Lower lobe of right lung (tissue), 2 donors: Measurements from ENCODE around the gene CYP2R1. TPM values are rescaled to one million over a fixed set of nuclear protein-coding genes. Genes with fewer than 3 reads are reported as not detected.

ENCODE experiments used
- ATAC-seq, 2 donors: fragments of 200-7000 bp; cut with Tn5 transposase; one replicate each; pipeline ENCODE4 v1.9.1; 2020 to 2022; ENCODE audit warnings: mild to moderate bottlenecking in 2 of 2, moderate library complexity in 2 of 2
- DNase-seq: peaks from one replicate; pipeline ENCODE4 v3.0.0-alpha.2; 2020
- H3K27ac ChIP-seq: fragments of 200-600 bp; one replicate; pipeline ENCODE4 v1.8.0; 2022
- H3K27me3 ChIP-seq: fragments of 200-600 bp; one replicate; pipeline ENCODE4 v1.8.0; 2022; ENCODE audit warnings: low read depth
- H3K36me3 ChIP-seq: fragments of 200-600 bp; one replicate; pipeline ENCODE4 v1.8.0; 2022; ENCODE audit warnings: mild to moderate bottlenecking
- H3K4me1 ChIP-seq: fragments of 200-600 bp; one replicate; pipeline ENCODE4 v1.8.0; 2022
- H3K4me3 ChIP-seq: fragments of 200-600 bp; one replicate; pipeline ENCODE4 v1.8.0; 2022; ENCODE audit warnings: mild to moderate bottlenecking
- H3K9me3 ChIP-seq: fragments of 200-600 bp; one replicate; pipeline ENCODE4 v1.8.0; 2022
- intact Hi-C: fragments of 100-400 bp; cut with DNase I; formaldehyde crosslinking; loops from one replicate; pipeline ENCODE4 v1.11.0; 2022
- total RNA-seq: library from RNA; stranded (reverse); fragmentation: NEBNext Ultra II Directional; extraction: Animal tissue kit (Norgen Biotek cat#: 25700); gene quantifications from one replicate; pipeline ENCODE4 v1.2.1, GENCODE V29; 2021
- TF ChIP-seq, protein P1 (sequence below): fragments of 200-600 bp; IDR thresholded peaks from one replicate; pipeline ENCODE4 v1.8.0; 2022; ENCODE audit warnings: antibody characterized with exemption, mild to moderate bottlenecking
- donor health status: DM: no; HTN: yes; CAD: no; lungs with severe emphysema.

The CYP2R1 gene
- total RNA-seq, 1 donor from 2014 or later: 12.3 TPM

DNA sequence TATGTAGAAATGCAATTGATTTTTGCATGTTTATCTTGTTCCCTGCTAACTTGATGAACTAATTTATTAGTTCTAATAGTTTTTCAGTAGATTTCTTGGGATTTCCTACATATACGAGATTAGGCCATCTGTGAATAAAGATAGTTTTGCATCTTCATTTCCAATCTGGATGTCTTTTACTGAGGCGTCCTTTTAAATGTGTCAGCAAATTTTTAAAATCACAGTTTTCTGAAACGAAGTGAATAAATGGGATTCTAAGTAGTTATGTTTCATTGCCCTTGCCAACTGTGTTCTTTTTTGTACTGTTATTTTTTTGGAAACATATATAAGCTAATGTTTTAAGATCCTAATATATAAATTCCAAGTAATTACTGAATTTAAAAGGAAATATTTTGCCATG is 50.0 kb downstream of the CYP2R1 start:
- no peaks in the 10 kb centered on the region for H3K9me3 ChIP-seq
- ATAC-seq: no peak
- H3K27ac ChIP-seq: no peak overlapping the region
- H3K4me3 ChIP-seq: no peak overlapping the region
- TF ChIP-seq, protein P1, sequence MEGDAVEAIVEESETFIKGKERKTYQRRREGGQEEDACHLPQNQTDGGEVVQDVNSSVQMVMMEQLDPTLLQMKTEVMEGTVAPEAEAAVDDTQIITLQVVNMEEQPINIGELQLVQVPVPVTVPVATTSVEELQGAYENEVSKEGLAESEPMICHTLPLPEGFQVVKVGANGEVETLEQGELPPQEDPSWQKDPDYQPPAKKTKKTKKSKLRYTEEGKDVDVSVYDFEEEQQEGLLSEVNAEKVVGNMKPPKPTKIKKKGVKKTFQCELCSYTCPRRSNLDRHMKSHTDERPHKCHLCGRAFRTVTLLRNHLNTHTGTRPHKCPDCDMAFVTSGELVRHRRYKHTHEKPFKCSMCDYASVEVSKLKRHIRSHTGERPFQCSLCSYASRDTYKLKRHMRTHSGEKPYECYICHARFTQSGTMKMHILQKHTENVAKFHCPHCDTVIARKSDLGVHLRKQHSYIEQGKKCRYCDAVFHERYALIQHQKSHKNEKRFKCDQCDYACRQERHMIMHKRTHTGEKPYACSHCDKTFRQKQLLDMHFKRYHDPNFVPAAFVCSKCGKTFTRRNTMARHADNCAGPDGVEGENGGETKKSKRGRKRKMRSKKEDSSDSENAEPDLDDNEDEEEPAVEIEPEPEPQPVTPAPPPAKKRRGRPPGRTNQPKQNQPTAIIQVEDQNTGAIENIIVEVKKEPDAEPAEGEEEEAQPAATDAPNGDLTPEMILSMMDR: no peak
- H3K27me3 ChIP-seq: no peaks in the 10 kb centered on the region
- H3K36me3 ChIP-seq: peaks cover 12% of the 10 kb centered on the region
- intact Hi-C loops: no loop called here
- no peak for DNase-seq
- H3K4me1 ChIP-seq: no peaks in the 10 kb centered on the region

DNA sequence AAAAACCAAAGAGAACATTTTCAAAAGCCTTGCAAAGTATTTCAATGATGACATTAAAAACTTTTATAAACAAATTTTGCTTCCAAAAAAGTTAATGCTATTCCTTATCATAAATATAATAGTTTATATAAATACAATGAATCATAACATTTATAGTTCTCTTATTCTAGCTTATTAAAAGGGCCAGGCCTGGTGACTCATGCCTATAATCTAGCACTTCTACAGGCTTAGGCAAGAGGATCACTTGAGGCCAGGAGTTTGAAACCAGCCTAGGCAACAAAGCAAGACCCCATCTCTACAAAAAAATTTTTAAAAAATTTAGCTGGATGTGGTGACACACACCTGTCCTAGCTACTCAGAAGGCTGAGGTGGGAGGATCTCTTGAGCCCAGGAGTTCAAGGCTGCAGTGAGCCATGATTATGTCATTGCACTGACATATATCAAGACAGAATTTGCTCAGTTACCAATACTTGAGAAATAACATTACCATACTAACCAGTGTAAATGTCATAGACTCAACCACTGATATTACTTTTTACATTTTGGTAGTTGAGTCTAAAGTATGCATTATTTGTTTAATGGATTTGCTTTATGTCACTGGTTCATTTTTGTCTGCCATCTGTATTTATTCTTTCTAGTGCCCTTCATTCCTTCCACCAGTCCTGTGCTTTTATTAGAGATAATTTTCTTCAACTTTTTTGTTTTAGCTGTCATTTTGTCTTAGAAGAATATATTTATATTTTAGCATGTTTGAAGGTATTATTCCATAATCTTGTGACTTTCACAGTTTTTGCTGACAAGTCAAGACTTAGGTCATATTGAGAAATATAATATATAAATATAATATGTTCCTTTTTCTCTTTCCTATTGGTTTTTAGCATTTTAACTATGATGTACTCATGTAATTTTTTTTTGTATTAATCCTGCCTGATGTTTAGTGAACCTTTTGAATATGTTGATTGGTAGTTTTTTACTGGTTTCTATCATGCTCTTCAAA is 56.2 kb downstream of the CYP2R1 start:
- Histone ChIP-seq H3K27ac (no peak overlapping the region), H3K4me3 (no peak overlapping the region), H3K36me3 (no peaks in the 10 kb centered on the region), H3K9me3 (no peaks in the 10 kb centered on the region), H3K27me3 (no peaks in the 10 kb centered on the region), H3K4me1 (no peaks in the 10 kb centered on the region)
- ATAC-seq (no peak), DNase-seq (no peak)
- TF ChIP-seq, protein P1: no peak
- intact Hi-C loops: no loop called here

Other genes with a start within 250 kb of the CYP2R1 start
- gene PDE3B, start 248.4 kb downstream of the CYP2R1 start, total RNA-seq: 34.3 TPM
- not detected for gene CALCA, start 80.1 kb upstream of the CYP2R1 start, total RNA-seq
- gene CALCB, start 181.4 kb upstream of the CYP2R1 start, total RNA-seq: not detected
- gene INSC, start 222.7 kb upstream of the CYP2R1 start, total RNA-seq: 1.1 TPM